HEK293 (cell line): ENCODE data around the gene EOGT.

Source experiments
- BCL11A ChIP-seq: fragments of 450-650 bp; formaldehyde crosslinking; IDR thresholded peaks from 2 replicates; pipeline ENCODE4 v1.5.1; 2016; ENCODE audit warnings: low read depth, missing biosample characterization, missing genetic modification characterization
- CTCF ChIP-seq: fragments of 450-650 bp; formaldehyde crosslinking; IDR thresholded peaks from 2 replicates; pipeline ENCODE4 v1.5.1; 2016; ENCODE audit warnings: missing biosample characterization, missing genetic modification characterization
- KLF10 ChIP-seq: fragments of 450-650 bp; IDR thresholded peaks from 2 replicates; pipeline ENCODE4 v1.5.1; 2018; ENCODE audit warnings: missing biosample characterization, mild to moderate bottlenecking, missing genetic modification characterization
- MYNN ChIP-seq: fragments of 450-650 bp; formaldehyde crosslinking; IDR thresholded peaks from 2 replicates; pipeline ENCODE4 v1.5.1; 2016; ENCODE audit warnings: missing biosample characterization, missing genetic modification characterization, borderline replicate concordance
- ZBTB21 ChIP-seq: fragments of 450-650 bp; formaldehyde crosslinking; IDR thresholded peaks from 2 replicates; pipeline ENCODE4 v1.5.1; 2017; ENCODE audit warnings: missing biosample characterization, missing genetic modification characterization
- ZEB2 ChIP-seq: fragments of 450-650 bp; formaldehyde crosslinking; IDR thresholded peaks from 2 replicates; pipeline ENCODE4 v1.5.1; 2016; ENCODE audit warnings: missing biosample characterization, missing genetic modification characterization
- ZNF184 ChIP-seq: fragments of 450-650 bp; IDR thresholded peaks from 2 replicates; pipeline ENCODE4 v1.5.1; 2018; ENCODE audit warnings: missing biosample characterization, mild to moderate bottlenecking, missing genetic modification characterization
- ZNF302 ChIP-seq: fragments of 450-650 bp; formaldehyde crosslinking; IDR thresholded peaks from 2 replicates; pipeline ENCODE4 v1.5.1; 2016; ENCODE audit warnings: missing biosample characterization, missing genetic modification characterization, low read depth
- ZNF311 ChIP-seq: fragments of 450-650 bp; formaldehyde crosslinking; IDR thresholded peaks from 2 replicates; pipeline ENCODE4 v1.5.1; 2017; ENCODE audit warnings: missing biosample characterization, missing genetic modification characterization, borderline replicate concordance
- ZNF521 ChIP-seq: fragments of 450-650 bp; formaldehyde crosslinking; IDR thresholded peaks from 2 replicates; pipeline ENCODE4 v1.5.1; 2017; ENCODE audit warnings: missing biosample characterization, mild to moderate bottlenecking, missing genetic modification characterization
- ZNF670 ChIP-seq: fragments of 450-650 bp; formaldehyde crosslinking; IDR thresholded peaks from 2 replicates; pipeline ENCODE4 v1.5.1; 2016; ENCODE audit warnings: missing biosample characterization, missing genetic modification characterization, low read depth
- ZNF830 ChIP-seq: fragments of 450-650 bp; IDR thresholded peaks from 2 replicates; pipeline ENCODE4 v1.5.0; 2018; ENCODE audit warnings: missing biosample characterization, missing genetic modification characterization, low read depth, mild to moderate bottlenecking, moderate library complexity

GRCh38 chr3:68963376-68963775 lies 50.1 kb downstream of the EOGT start:
- TF ChIP-seq ZNF521: no peak
- no peak for TF ChIP-seq MYNN (tag by site-specific recombination)
- TF ChIP-seq CTCF (tag by site-specific recombination): no peak
- TF ChIP-seq ZNF311: no peak
- no peak for TF ChIP-seq ZNF670
- no peak for TF ChIP-seq ZBTB21
- TF ChIP-seq ZNF184: no peak
- no peak for TF ChIP-seq ZNF302
- TF ChIP-seq BCL11A (tag by site-specific recombination): no peak
- TF ChIP-seq KLF10: no peak
- TF ChIP-seq ZEB2 (tag by site-specific recombination): no peak
- TF ChIP-seq ZNF830 (tag by site-specific recombination): no peak
